ENCODE results near the gene DDX10. TPM values are rescaled to one million over a fixed set of nuclear protein-coding genes. Genes with fewer than 3 reads are reported as not detected.

DDX10 gene
- 38.7 and 53.1 TPM in 2 replicates for total RNA-seq (2014; rRNA removed; shearing (Covaris generic))

DNA sequence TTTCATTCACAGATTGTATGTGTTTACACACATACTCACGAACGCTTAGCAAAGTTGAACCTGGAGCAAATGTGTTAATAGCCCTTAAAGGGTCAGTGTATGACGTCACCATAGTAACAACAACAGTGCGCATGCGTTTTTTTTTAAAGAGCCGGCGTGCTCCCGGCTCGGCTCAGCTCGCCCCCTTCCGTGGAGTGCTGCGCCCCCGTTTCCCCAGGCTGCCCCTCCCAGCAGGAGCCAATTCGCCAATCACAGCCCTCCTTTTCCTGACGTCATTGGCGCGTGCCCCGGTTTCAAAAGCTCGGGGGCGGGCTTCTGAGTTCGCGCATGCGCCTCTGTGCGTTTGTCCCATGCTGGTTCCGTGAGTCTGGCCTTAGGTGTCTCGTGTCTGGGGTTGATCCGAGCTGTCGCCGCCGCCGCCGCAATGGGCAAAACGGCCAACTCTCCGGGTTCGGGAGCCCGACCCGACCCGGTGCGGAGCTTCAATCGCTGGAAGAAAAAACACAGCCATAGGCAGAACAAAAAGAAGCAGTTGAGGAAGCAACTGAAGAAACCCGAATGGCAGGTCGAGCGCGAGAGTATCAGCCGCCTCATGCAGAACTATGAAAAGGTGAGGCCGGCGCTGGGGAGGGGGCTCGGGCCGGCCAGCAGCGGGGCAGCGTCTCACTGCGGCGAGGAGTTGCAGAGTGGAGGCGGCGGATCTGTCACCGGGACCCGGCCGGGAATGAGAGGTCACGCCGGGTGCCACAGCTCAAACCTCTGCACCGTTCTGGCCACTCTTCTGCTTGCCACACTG lies at the start of gene DDX10:
Gene DDX10 (plus strand): TSS at position 340 of the 796 bp plus-strand sequence. CDS start 85 bp downstream, at position 425.
- H3K4me3 ChIP-seq (ENCODE audit: insufficient read depth, low read depth, low read length): peak within 1 kb of the TSS; percentile 79
- DNase-seq: peak; percentile 95
- no peaks in the 10 kb centered on the region for H3K36me3 ChIP-seq (replicated peaks; ENCODE audit: control insufficient read depth, insufficient read depth, low read length)
- no peaks in the 10 kb centered on the region for H3K27me3 ChIP-seq (ENCODE audit: control insufficient read depth, insufficient read depth, low read length)

DNA sequence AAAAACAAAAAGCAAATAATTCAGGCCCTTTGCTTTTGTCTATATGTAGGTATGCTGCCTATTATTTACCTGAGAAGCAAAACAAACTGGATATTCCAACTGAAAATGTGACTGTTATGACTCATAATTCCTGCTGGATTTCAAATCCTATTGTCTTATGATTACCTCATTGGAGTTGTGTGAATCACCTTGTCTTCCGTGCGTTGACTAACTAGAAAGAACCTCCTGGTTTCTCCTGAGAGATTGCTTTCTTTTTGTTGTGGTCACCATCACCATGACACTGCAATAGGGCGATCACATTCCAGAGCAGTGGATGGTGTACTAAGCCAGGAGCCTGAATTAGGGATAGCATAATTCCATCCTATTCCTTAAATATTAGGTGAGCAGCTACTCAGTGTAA lies 48.3 kb upstream of the DDX10 start:
- no peaks in the 10 kb centered on the region for H3K36me3 ChIP-seq (replicated peaks; ENCODE audit: control insufficient read depth, insufficient read depth, low read length)
- DNase-seq: no peak
- no peak overlapping the region for H3K4me3 ChIP-seq (ENCODE audit: insufficient read depth, low read depth, low read length)
- H3K27me3 ChIP-seq (ENCODE audit: control insufficient read depth, insufficient read depth, low read length): no peaks in the 10 kb centered on the region

DNA sequence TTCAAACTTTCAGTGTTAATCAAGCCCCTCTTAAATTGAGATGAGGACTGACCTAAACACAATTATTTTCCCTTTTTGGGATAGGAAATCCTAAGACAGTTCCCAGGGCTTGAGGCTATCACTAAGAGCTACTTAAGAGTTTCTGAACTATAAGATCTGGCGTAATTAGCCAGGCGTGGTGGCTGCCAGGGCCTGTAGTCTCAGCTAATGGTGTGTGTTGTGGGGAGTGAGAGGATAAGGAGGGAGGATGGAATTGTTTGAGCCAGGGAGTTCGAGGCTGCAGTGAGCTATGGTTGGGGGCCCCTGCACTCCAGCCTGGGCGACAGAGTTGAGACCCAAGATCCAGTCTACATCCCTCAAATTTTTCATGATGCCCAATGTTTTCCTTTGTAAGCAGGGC lies 47.8 kb upstream of the DDX10 start:
- Histone ChIP-seq H3K36me3 (replicated peaks; ENCODE audit: control insufficient read depth, insufficient read depth, low read length) (no peaks in the 10 kb centered on the region), H3K27me3 (ENCODE audit: control insufficient read depth, insufficient read depth, low read length) (no peaks in the 10 kb centered on the region), H3K4me3 (ENCODE audit: insufficient read depth, low read depth, low read length) (no peak overlapping the region)
- DNase-seq: no peak

DNA sequence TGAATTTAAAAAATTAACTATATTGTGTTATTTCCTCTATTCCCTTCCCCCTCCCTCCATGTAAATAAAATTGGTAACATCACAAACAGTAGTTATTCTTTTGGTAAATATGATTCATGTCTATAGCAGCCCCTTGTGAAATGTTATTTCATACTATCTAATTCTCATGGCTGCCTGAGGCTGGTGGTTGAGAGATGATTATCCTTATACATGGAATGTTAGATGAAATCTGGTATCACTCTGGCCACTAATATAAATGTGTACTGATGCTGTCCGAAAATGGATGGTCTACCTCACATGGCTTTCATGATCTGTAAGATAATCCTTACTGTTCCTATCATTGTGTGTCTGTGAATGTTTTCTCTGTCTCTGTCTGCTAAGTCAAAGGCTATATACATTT lies 46.3 kb upstream of the DDX10 start:
- H3K4me3 ChIP-seq (ENCODE audit: insufficient read depth, low read depth, low read length): no peak overlapping the region
- H3K36me3 ChIP-seq (replicated peaks; ENCODE audit: control insufficient read depth, insufficient read depth, low read length): no peaks in the 10 kb centered on the region
- no peak for DNase-seq
- H3K27me3 ChIP-seq (ENCODE audit: control insufficient read depth, insufficient read depth, low read length): no peaks in the 10 kb centered on the region

DNA sequence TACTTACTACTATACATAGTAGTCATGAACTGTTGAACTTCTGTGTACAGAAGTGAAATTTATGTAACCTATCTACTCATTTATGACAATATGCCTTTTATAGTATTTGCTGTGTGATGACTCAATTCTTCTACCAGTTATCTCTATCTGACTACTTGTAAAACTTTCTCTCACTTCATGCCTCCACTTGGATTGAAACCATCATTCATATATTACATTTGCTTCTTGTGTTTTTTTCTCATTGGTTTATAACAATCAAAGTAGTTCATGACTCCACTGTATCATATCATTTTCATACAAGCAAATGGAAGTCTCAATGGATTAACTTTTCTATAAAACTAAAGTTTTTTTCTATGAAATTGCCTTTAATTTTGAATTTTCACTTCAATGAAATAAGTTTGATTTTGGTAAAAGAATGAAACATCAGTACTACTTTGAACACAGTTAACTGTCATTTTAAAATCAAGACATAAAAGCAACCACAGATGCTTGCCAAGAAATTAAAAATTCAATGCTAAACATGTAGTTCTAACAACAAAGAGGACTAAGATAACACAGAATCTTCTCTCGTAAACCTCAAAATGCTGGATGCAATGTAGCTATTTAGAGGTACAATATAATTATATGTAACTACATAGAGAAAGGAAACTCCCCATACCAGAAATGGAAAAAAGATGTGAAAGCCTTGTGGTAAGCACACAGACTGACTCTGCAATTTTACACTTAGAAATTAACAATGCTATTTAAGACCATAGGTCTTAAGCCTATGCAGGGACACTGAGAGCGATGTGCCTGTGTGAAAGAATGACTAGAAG lies 43.7 kb upstream of the DDX10 start:
- Histone ChIP-seq H3K4me3 (ENCODE audit: insufficient read depth, low read depth, low read length) (no peak overlapping the region), H3K36me3 (replicated peaks; ENCODE audit: control insufficient read depth, insufficient read depth, low read length) (no peaks in the 10 kb centered on the region), H3K27me3 (ENCODE audit: control insufficient read depth, insufficient read depth, low read length) (no peaks in the 10 kb centered on the region)
- no peak for DNase-seq

DNA sequence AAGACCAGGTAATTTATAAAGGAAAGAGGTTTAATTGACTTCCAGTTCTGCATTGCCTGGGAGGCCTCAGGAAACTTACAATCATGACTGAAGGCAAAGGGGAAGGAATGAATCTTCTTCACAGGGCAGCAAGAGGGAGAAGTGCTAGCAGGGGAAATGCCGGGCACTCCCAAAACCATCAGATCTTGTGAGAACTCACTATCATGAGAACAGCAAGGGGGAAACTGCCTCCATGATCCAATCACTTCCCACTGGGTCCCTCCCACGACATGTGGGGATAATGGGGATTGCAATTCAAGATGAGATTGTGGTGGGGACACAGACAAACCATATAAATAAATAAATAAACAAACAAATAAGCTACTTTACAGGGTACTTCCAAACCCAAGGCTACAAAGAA lies 42.5 kb upstream of the DDX10 start:
- no peak for DNase-seq
- no peak overlapping the region for H3K4me3 ChIP-seq (ENCODE audit: insufficient read depth, low read depth, low read length)
- no peaks in the 10 kb centered on the region for H3K36me3 ChIP-seq (replicated peaks; ENCODE audit: control insufficient read depth, insufficient read depth, low read length)
- no peaks in the 10 kb centered on the region for H3K27me3 ChIP-seq (ENCODE audit: control insufficient read depth, insufficient read depth, low read length)

DNA sequence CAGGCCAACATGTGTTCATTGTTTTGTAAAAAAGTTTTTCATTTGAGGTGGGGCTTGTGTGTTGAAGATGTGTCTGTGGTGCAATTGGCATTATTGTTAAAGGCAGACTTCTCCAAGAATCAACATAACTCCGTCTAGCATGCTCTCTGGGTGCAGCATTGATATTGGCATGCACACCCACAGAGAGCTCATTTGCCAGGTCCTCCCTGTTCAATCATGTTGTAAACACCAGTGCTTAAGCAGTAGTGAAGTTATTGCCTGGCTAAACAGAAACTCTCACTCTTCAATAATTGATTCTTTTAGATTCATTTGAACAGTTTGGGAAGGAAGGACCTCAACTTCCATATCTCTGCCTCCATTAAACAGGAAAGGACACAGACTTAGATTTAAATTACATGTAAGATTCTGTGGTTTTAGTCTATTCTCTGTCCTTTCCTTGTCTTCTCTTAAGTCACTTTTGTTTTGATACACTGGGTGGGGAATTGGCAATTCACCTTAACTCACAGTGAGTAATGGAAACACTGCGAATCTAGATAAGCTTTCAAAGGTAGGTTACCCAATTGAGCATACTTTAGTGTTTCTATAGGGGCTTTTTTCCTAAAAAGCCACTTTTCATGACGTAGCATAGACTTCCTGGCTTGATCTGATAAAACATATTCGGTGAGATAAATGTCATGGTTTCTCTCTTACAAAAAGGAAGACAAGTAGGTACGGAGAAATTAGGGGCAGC lies 40.5 kb upstream of the DDX10 start:
- DNase-seq: no peak
- Histone ChIP-seq H3K27me3 (ENCODE audit: control insufficient read depth, insufficient read depth, low read length) (no peaks in the 10 kb centered on the region), H3K4me3 (ENCODE audit: insufficient read depth, low read depth, low read length) (no peak overlapping the region), H3K36me3 (replicated peaks; ENCODE audit: control insufficient read depth, insufficient read depth, low read length) (no peaks in the 10 kb centered on the region)

DNA sequence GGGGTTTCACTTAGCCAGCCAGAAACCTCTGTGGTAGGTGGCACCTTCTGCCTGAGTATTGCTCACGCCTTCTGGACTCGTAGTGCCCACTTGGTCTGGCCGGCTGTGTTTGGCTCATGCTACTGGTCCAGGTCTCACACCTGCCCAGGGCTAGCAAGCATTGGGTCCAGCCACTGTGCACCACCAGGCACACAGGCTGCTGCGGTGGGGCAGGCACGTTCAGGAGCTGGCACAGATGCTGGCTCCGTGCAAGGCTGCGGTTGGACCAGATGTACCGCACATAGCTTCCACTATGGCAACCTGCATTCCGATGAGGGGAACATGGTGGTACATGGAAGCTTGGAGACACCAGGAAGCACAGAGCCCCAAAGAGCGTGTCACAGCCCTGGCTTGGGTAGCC lies 36.5 kb upstream of the DDX10 start:
- no peak overlapping the region for H3K4me3 ChIP-seq (ENCODE audit: insufficient read depth, low read depth, low read length)
- H3K36me3 ChIP-seq (replicated peaks; ENCODE audit: control insufficient read depth, insufficient read depth, low read length): no peaks in the 10 kb centered on the region
- DNase-seq: no peak
- no peaks in the 10 kb centered on the region for H3K27me3 ChIP-seq (ENCODE audit: control insufficient read depth, insufficient read depth, low read length)

DNA sequence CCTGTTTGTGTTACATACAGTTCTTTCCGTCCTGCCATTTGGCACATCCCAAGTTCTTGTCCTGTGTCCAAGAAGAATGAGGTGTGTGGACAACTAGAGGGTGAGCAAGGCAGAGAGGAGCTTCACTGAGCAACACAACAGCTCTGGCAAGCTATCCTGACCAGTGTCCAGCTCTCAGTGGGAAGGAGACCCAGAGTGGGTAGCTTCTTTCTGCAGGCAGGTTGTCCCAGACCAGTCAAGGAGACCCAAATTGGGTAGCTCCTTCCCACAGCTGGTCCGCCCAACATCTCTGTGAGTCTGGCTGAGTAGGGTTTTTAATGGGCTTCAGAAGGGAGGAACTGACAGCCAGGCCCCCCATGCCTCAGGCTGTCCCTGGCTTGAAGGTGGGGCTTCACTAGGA lies 36.1 kb upstream of the DDX10 start:
- Histone ChIP-seq H3K36me3 (replicated peaks; ENCODE audit: control insufficient read depth, insufficient read depth, low read length) (no peaks in the 10 kb centered on the region), H3K4me3 (ENCODE audit: insufficient read depth, low read depth, low read length) (no peak overlapping the region), H3K27me3 (ENCODE audit: control insufficient read depth, insufficient read depth, low read length) (no peaks in the 10 kb centered on the region)
- DNase-seq: no peak

DNA sequence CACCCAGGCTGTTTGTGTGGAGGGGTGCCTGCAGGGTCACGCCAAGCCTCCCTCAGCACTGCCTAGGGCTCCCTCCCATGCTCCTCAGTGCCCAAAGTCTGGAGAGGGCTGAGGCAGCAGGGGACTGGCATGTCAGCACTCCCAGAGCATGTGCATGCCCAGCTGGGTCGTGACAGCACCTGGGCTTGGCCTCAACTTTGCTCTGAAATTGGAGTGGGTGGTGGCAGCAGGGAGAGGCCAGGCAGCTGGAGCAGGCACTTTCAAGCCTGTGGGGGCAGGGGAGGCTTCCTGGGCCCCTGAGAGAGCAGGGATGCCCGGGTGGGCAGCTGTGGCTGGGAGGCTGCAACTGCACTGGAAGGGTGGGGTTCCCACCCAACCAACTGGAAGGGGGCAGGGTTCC lies 35.6 kb upstream of the DDX10 start:
- Histone ChIP-seq H3K4me3 (ENCODE audit: insufficient read depth, low read depth, low read length) (no peak overlapping the region), H3K27me3 (ENCODE audit: control insufficient read depth, insufficient read depth, low read length) (no peaks in the 10 kb centered on the region), H3K36me3 (replicated peaks; ENCODE audit: control insufficient read depth, insufficient read depth, low read length) (no peaks in the 10 kb centered on the region)
- no peak for DNase-seq

DNA sequence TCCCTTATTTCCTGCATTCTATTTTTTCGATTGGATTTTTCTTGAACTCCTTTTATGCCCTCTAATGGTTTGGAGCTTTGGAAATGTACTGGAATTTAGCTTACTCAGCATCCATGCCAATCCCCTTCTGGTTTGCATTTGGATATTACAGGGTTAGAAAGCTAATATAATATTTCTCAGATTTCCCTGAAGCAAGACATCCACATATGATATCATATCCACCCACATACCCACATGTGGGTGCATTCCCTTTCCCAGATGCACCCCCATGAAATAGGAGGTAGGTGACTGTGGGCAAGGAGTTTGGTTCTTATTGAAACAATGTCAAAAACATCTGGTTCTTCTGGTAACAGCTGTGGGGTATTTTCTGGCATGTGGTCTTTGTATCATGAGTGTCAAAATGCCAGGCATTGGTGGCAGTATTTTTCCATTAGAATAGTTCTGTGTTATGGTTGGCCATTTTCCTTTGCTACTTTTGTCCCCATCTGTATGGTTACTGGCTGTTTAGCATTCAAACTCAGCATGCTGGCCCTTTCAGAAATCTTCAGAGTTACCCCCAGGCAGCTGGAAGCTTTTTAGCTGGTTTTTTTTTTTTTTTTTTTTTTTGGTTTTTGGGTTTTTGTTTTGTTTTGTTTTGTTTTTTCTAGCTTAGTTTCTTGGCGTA lies 32.7 kb upstream of the DDX10 start:
- Histone ChIP-seq H3K27me3 (ENCODE audit: control insufficient read depth, insufficient read depth, low read length) (no peaks in the 10 kb centered on the region), H3K36me3 (replicated peaks; ENCODE audit: control insufficient read depth, insufficient read depth, low read length) (no peaks in the 10 kb centered on the region), H3K4me3 (ENCODE audit: insufficient read depth, low read depth, low read length) (no peak overlapping the region)
- peak; percentile 33 for DNase-seq

DNA sequence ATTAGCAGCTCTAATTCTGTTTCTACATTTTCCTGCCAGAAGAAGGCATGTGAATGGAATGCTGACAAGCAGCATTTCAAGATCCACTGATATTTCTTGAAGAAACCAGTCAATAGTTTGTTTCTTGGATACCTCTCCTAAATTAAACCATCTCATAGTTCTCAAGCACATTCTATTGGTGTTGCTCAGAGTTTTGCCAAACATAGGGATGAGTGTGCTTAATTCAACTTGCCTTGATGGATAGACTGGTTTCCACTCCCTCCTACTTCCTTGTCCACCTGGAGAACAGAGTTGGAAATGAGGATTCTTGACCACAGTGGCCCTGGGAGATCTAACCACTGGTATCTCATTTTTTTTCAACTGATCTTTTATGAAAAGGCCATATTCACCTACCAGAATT lies 29.8 kb upstream of the DDX10 start:
- DNase-seq: no peak
- H3K27me3 ChIP-seq (ENCODE audit: control insufficient read depth, insufficient read depth, low read length): no peaks in the 10 kb centered on the region
- no peak overlapping the region for H3K4me3 ChIP-seq (ENCODE audit: insufficient read depth, low read depth, low read length)
- H3K36me3 ChIP-seq (replicated peaks; ENCODE audit: control insufficient read depth, insufficient read depth, low read length): no peaks in the 10 kb centered on the region

DNA sequence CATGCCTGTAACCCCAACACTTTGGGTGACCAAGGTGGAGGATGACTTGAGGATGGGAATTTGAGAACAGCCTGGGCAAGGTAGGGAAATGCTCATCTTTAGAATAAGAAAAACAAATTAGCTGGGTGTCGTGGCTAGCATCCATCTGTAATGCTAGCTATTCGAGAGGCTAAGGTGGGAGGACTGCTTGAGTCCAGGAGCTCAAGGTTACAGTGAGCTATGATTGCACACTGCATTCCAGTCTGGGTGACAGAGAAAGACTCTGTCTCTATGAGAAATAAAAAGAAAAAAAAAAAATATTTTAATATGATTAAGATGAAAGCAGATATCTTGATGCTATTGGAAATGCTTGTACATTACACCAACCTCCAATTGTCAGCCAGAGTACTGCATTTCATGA lies 28.6 kb upstream of the DDX10 start:
- Histone ChIP-seq H3K36me3 (replicated peaks; ENCODE audit: control insufficient read depth, insufficient read depth, low read length) (no peaks in the 10 kb centered on the region), H3K4me3 (ENCODE audit: insufficient read depth, low read depth, low read length) (no peak overlapping the region), H3K27me3 (ENCODE audit: control insufficient read depth, insufficient read depth, low read length) (no peaks in the 10 kb centered on the region)
- no peak for DNase-seq

DNA sequence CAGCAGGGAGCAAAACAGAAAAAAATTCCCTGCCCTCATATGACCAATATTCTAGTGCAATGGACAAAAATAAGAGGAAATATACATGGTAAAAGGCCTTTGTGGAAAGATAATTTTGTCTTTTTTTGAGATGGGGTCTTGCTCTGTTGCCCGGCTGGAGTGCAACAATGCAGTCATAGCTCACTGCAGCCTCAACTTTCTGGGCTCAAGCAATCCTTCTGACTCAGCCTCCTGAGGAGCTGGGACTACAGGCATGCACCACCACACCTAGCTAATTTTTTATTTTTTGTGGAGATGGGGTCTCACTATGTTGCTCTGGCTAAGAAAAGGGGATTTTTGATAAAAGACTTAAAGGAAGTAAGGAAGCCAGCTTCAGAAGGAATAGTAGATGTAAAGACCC lies 25.7 kb upstream of the DDX10 start:
- no peak for DNase-seq
- H3K4me3 ChIP-seq (ENCODE audit: insufficient read depth, low read depth, low read length): no peak overlapping the region
- no peaks in the 10 kb centered on the region for H3K27me3 ChIP-seq (ENCODE audit: control insufficient read depth, insufficient read depth, low read length)
- no peaks in the 10 kb centered on the region for H3K36me3 ChIP-seq (replicated peaks; ENCODE audit: control insufficient read depth, insufficient read depth, low read length)
